Esophagus muscularis mucosa (tissue), 3 donors: ENCODE data around the gene CHAT.

Source experiments
- CTCF ChIP-seq, 3 experiments: fragments of 200-600 bp in 2 of 3; fragments of 450-650 bp in 1 of 3; sonication (generic) in 2 of 3; IDR thresholded peaks; one replicate each; pipeline ENCODE4 v1.5.1; 2017 to 2019; ENCODE audit warnings: antibody characterized with exemption in 3 of 3, mild to moderate bottlenecking in 2 of 3, moderate library complexity in 1 of 3
- POLR2A ChIP-seq: fragments of 450-650 bp; IDR thresholded peaks from one replicate; pipeline ENCODE4 v1.6.1; 2017; ENCODE audit warnings: antibody characterized with exemption, moderate library complexity, mild to moderate bottlenecking, low read depth

GRCh38 chr10:49654036-49654693, 40.3 kb downstream of the CHAT start:
- TF ChIP-seq POLR2A: no peak
- TF ChIP-seq CTCF (IDR thresholded peaks at IDR 0.05): no peak
